ENCODE measurements around the gene ARMC2. TPM values are rescaled to one million over a fixed set of nuclear protein-coding genes. Genes with fewer than 3 reads are reported as not detected.

Gene ARMC2
- total and polyA plus RNA-seq, 2 experiments from 2014 or later: 2.7 to 4.4 TPM

DNA sequence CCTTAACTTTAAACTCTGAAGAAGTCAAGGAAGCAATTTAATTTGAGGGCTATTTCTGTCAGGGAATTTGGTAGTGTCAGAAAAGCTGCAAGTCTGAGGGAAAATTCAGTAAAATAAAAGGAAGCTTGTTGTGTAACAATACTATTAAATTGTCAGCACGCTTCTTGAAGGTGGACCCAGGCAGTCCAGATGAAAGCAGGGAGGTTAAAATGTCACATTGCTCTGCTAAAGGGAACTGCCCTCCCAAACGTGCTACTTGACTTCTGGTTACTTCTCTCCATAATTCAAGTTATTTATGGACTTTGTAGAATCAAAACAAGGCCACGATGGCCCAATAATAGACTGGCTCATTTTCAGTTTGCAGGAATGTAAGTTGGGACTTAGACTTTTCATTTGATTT, 28.2 kb upstream of the ARMC2 start:
- no peak for TF ChIP-seq STAT1 (IDR thresholded peaks at IDR 0.05; ENCODE audit: unreplicated experiment)
- no peak for TF ChIP-seq CREB1 (CRISPR knock-in tag; IDR thresholded peaks at IDR 0.05; ENCODE audit: low read depth)
- TF ChIP-seq, protein P1, sequence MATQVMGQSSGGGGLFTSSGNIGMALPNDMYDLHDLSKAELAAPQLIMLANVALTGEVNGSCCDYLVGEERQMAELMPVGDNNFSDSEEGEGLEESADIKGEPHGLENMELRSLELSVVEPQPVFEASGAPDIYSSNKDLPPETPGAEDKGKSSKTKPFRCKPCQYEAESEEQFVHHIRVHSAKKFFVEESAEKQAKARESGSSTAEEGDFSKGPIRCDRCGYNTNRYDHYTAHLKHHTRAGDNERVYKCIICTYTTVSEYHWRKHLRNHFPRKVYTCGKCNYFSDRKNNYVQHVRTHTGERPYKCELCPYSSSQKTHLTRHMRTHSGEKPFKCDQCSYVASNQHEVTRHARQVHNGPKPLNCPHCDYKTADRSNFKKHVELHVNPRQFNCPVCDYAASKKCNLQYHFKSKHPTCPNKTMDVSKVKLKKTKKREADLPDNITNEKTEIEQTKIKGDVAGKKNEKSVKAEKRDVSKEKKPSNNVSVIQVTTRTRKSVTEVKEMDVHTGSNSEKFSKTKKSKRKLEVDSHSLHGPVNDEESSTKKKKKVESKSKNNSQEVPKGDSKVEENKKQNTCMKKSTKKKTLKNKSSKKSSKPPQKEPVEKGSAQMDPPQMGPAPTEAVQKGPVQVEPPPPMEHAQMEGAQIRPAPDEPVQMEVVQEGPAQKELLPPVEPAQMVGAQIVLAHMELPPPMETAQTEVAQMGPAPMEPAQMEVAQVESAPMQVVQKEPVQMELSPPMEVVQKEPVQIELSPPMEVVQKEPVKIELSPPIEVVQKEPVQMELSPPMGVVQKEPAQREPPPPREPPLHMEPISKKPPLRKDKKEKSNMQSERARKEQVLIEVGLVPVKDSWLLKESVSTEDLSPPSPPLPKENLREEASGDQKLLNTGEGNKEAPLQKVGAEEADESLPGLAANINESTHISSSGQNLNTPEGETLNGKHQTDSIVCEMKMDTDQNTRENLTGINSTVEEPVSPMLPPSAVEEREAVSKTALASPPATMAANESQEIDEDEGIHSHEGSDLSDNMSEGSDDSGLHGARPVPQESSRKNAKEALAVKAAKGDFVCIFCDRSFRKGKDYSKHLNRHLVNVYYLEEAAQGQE (IDR thresholded peaks at IDR 0.05; ENCODE audit: unreplicated experiment): no peak
- no peak for TF ChIP-seq EZH2 (IDR thresholded peaks at IDR 0.05; ENCODE audit: low read depth, unreplicated experiment)
- no peak for TF ChIP-seq JUNB (IDR thresholded peaks at IDR 0.05; ENCODE audit: unreplicated experiment)
- TF ChIP-seq ZNF462 (CRISPR knock-in tag; IDR thresholded peaks at IDR 0.05): no peak
- no peak for TF ChIP-seq NANOG (IDR thresholded peaks at IDR 0.05; ENCODE audit: borderline replicate concordance)
- TF ChIP-seq CTCF (conservative IDR thresholded peaks at IDR 0.05; ENCODE audit: low read depth in 2 of 2): no peak
- Histone ChIP-seq H3K27ac (ENCODE audit: low read depth) (no peak overlapping the region), H3K4me1 (ENCODE audit: insufficient read depth) (no peaks in the 10 kb centered on the region), H2AFZ (no peak overlapping the region), H3K4me3 (no peak overlapping the region), H3K27me3 (ENCODE audit: insufficient read depth) (no peaks in the 10 kb centered on the region), H3F3A (replicated peaks; ENCODE audit: low read depth) (no peaks in the 10 kb centered on the region), H3K9me2 (ENCODE audit: insufficient read depth) (no peaks in the 10 kb centered on the region; the same call in 1 of the 2 replicates), H3K36me3 (ENCODE audit: insufficient read depth) (no peaks in the 10 kb centered on the region), H3K79me2 (replicated peaks; ENCODE audit: insufficient read depth) (no peaks in the 10 kb centered on the region), H3K4me2 (no peak overlapping the region), H4K20me1 (replicated peaks; ENCODE audit: insufficient read depth) (no peaks in the 10 kb centered on the region)
- peaks cover 28% of the 10 kb centered on the region for H3K9me3 Mint-ChIP-seq
- H3K27me3 Mint-ChIP-seq (ENCODE audit: insufficient read depth, low read depth, poor library complexity): no peaks in the 10 kb centered on the region
- H3K36me3 Mint-ChIP-seq (ENCODE audit: low read depth): peaks cover 16% of the 10 kb centered on the region
- no peaks in the 10 kb centered on the region for H3K4me1 Mint-ChIP-seq
- no peak for DNase-seq (ENCODE audit: low spot score)
- no peak overlapping the region for H3K27ac Mint-ChIP-seq
- ATAC-seq: no peak
- no peak overlapping the region for H3K4me3 Mint-ChIP-seq

All from GM23338 (cell line).